Right forelimb (tissue), 1 donor: ENCODE data around the gene SINHCAF.
"Not testable (repeated sequence)": the region's sequence is repeated elsewhere in the genome, so short reads cannot be mapped to it uniquely, and the experiment has no call there.

Experiments
- DNase-seq: peaks from one replicate; pipeline ENCODE4 v3.0.0-alpha.2; 2018

SINHCAF gene

GRCh38 chr12:31306866-31307265 is 19.1 kb downstream of the SINHCAF start:
- no peak for DNase-seq

- DNase-seq, result no peak
These were observed 22.5 kb downstream of the SINHCAF start for GRCh38 chr12:31303466-31303865.

- no peak for DNase-seq
These were observed 24.6 kb downstream of the SINHCAF start for GRCh38 chr12:31301311-31301710.

- no peak for DNase-seq
These were observed 25.2 kb downstream of the SINHCAF start for GRCh38 chr12:31300783-31301182.

GRCh38 chr12:31300341-31300740 is 25.6 kb downstream of the SINHCAF start:
- no peak for DNase-seq

- DNase-seq, result no peak
These were observed 27.0 kb downstream of the SINHCAF start for GRCh38 chr12:31298922-31299321.

GRCh38 chr12:31298515-31298910 is 27.4 kb downstream of the SINHCAF start:
- no peak for DNase-seq

GRCh38 chr12:31297572-31298514 is 28.1 kb downstream of the SINHCAF start:
- no peak for DNase-seq

- DNase-seq, result no peak
These were observed 36.5 kb downstream of the SINHCAF start for GRCh38 chr12:31289441-31289840.

GRCh38 chr12:31288381-31288780 is 37.6 kb downstream of the SINHCAF start:
- no peak for DNase-seq

GRCh38 chr12:31280183-31280582 is 45.8 kb downstream of the SINHCAF start:
- no peak for DNase-seq

- no peak for DNase-seq
These were observed 46.5 kb downstream of the SINHCAF start for GRCh38 chr12:31279390-31279924.

GRCh38 chr12:31278832-31279231 is 47.1 kb downstream of the SINHCAF start:
- no peak for DNase-seq

GRCh38 chr12:31278424-31278823 is 47.5 kb downstream of the SINHCAF start:
- no peak for DNase-seq

GRCh38 chr12:31277081-31277480 is 48.9 kb downstream of the SINHCAF start:
- no peak for DNase-seq

GRCh38 chr12:31275491-31275890 is 50.5 kb downstream of the SINHCAF start:
- no peak for DNase-seq

GRCh38 chr12:31274520-31275300 is 51.2 kb downstream of the SINHCAF start:
- DNase-seq, result no peak

- not testable (repeated sequence) for DNase-seq
These were observed 52.2 kb downstream of the SINHCAF start for GRCh38 chr12:31273794-31274193.

- DNase-seq, result no peak
These were observed 53.2 kb downstream of the SINHCAF start for GRCh38 chr12:31272607-31273225.

GRCh38 chr12:31267966-31268365 is 58.0 kb downstream of the SINHCAF start:
- no peak for DNase-seq

GRCh38 chr12:31265722-31266121 is 60.2 kb downstream of the SINHCAF start:
- DNase-seq, result no peak

GRCh38 chr12:31263661-31264060 is 62.3 kb downstream of the SINHCAF start:
- no peak for DNase-seq

GRCh38 chr12:31261744-31262143 is 64.2 kb downstream of the SINHCAF start:
- DNase-seq, result no peak
